EL (cell line): ENCODE results near the gene SLC25A43.
"Not testable (repeated sequence)": the region's sequence is repeated elsewhere in the genome, so short reads cannot be mapped to it uniquely, and the experiment has no call there.

Experiments used
- DNase-seq: peaks from one replicate; pipeline ENCODE4 v3.0.0-alpha.2; 2016

The SLC25A43 gene

GRCh38 chrX:119410027-119410819 is 11.1 kb downstream of the SLC25A43 start:
- DNase-seq: peak; percentile 93

- no peak for DNase-seq
These were observed 11.7 kb downstream of the SLC25A43 start for GRCh38 chrX:119410854-119411253.

GRCh38 chrX:119411959-119412358 is 12.8 kb downstream of the SLC25A43 start:
- DNase-seq: no peak

- no peak for DNase-seq
These were observed 18.2 kb downstream of the SLC25A43 start for GRCh38 chrX:119417376-119417775.

- DNase-seq: no peak
These were observed 18.7 kb downstream of the SLC25A43 start for GRCh38 chrX:119417842-119418241.

GRCh38 chrX:119419146-119419545 is 20.0 kb downstream of the SLC25A43 start:
- no peak for DNase-seq

- DNase-seq: no peak
These were observed 20.8 kb downstream of the SLC25A43 start for GRCh38 chrX:119419898-119420297.

- DNase-seq: no peak
These were observed 22.0 kb downstream of the SLC25A43 start for GRCh38 chrX:119421016-119421705.

GRCh38 chrX:119423631-119424030 is 24.5 kb downstream of the SLC25A43 start:
- DNase-seq: no peak

GRCh38 chrX:119424999-119425398 is 25.9 kb downstream of the SLC25A43 start:
- DNase-seq: no peak

- peak; percentile 41 for DNase-seq
These were observed 28.1 kb downstream of the SLC25A43 start for GRCh38 chrX:119427024-119427794.

GRCh38 chrX:119427795-119428185 is 28.7 kb downstream of the SLC25A43 start:
- no peak for DNase-seq

GRCh38 chrX:119429471-119429870 is 30.3 kb downstream of the SLC25A43 start:
- DNase-seq: peak; percentile 32

- not testable (repeated sequence) for DNase-seq
These were observed 42.2 kb downstream of the SLC25A43 start for GRCh38 chrX:119441295-119441694.

- no peak for DNase-seq
These were observed 43.1 kb downstream of the SLC25A43 start for GRCh38 chrX:119442286-119442685.

GRCh38 chrX:119453202-119453601 is 54.1 kb downstream of the SLC25A43 start:
- DNase-seq: no peak

GRCh38 chrX:119455264-119455663 is 56.1 kb downstream of the SLC25A43 start:
- DNase-seq: peak; percentile 31

- DNase-seq: peak; percentile 71
These were observed 60.0 kb downstream of the SLC25A43 start for GRCh38 chrX:119459181-119459580.

- DNase-seq: no peak
These were observed 66.4 kb downstream of the SLC25A43 start for GRCh38 chrX:119465555-119465954.

- no peak for DNase-seq
These were observed 67.8 kb downstream of the SLC25A43 start for GRCh38 chrX:119466970-119467369.

GRCh38 chrX:119467433-119467832 is 68.3 kb downstream of the SLC25A43 start:
- DNase-seq: no peak

GRCh38 chrX:119467842-119468550 is 68.9 kb downstream of the SLC25A43 start, which contains the start of gene SLC25A5:
Gene SLC25A5, plus strand, starts transcription at chrX:119468444. Its CDS starts 72 bp downstream, at chrX:119468516.
- DNase-seq: peak; percentile 85
